Astrocyte of the hippocampus (primary cell): ENCODE measurements around the gene PROZ.

Source experiments
- DNase-seq: peaks from one replicate; pipeline ENCODE4 v3.0.0; 2011; ENCODE audit warnings: low read depth, low spot score

The PROZ gene

GRCh38 chr13:113140677-113141600 is 17.5 kb upstream of the PROZ start:
- DNase-seq: no peak

- no peak for DNase-seq
Observed at GRCh38 chr13:113141601-113141970, 16.9 kb upstream of the PROZ start.

GRCh38 chr13:113142876-113143275 is 15.6 kb upstream of the PROZ start:
- DNase-seq: no peak

GRCh38 chr13:113143466-113144254 is 14.8 kb upstream of the PROZ start:
- no peak for DNase-seq

GRCh38 chr13:113144255-113144629 is 14.2 kb upstream of the PROZ start:
- no peak for DNase-seq

- DNase-seq: no peak
Observed at GRCh38 chr13:113145496-113145895, 13.0 kb upstream of the PROZ start.

- DNase-seq: no peak
Observed at GRCh38 chr13:113145911-113146598, 12.4 kb upstream of the PROZ start.

- no peak for DNase-seq
Observed at GRCh38 chr13:113146750-113147149, 11.7 kb upstream of the PROZ start.

GRCh38 chr13:113147206-113147605 is 11.2 kb upstream of the PROZ start:
- DNase-seq: no peak

GRCh38 chr13:113148407-113148806 is 10.0 kb upstream of the PROZ start:
- DNase-seq: no peak

- no peak for DNase-seq
Observed at GRCh38 chr13:113148940-113149503, 9.4 kb upstream of the PROZ start.

- no peak for DNase-seq
Observed at GRCh38 chr13:113149711-113150549, 8.5 kb upstream of the PROZ start.

GRCh38 chr13:113150550-113151365 is 7.7 kb upstream of the PROZ start:
- DNase-seq: no peak

- peak; percentile 50 for DNase-seq
Observed at GRCh38 chr13:113151745-113152690, 6.4 kb upstream of the PROZ start.

GRCh38 chr13:113152691-113152983 is 5.8 kb upstream of the PROZ start:
- no peak for DNase-seq

GRCh38 chr13:113152984-113153809 is 5.3 kb upstream of the PROZ start:
- DNase-seq: peak; percentile 38

GRCh38 chr13:113153810-113154748 is 4.4 kb upstream of the PROZ start:
- peak; percentile 81 for DNase-seq
